Measurements from ENCODE around the gene PCED1B.
"Not testable (repeated sequence)": the region's sequence is repeated elsewhere in the genome, so short reads cannot be mapped to it uniquely, and the experiment has no call there.

PCED1B gene

GRCh38 chr12:47160316-47161244 lies 81.2 kb downstream of the PCED1B start:
- no peak for DNase-seq (ENCODE audit: extremely low read depth in 1 of 2, low read depth in 1 of 2)

DNA sequence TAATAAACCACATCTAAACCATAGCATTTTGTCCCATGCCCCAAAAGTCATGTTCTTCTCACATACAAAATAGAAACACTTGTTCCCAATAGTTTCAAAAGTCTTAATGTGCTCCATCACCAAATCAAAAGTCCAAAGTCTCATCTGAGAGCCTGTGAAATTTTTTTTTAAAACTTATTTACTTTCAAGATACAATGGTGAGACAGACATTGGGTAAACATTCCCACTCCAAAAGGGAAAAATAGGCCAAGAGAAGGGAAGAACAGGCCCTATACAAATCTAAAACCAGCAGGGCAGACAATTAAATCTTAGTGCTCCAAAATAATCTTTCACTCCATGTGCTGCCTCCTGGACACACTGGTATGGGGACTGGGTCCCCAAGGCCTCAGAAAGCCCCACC lies 84.7 kb downstream of the PCED1B start:
- DNase-seq (ENCODE audit: extremely low read depth in 1 of 2, low read depth in 1 of 2), result no peak

GRCh38 chr12:47164724-47165439 lies 85.5 kb downstream of the PCED1B start:
- DNase-seq (ENCODE audit: extremely low read depth in 1 of 2, low read depth in 1 of 2), result no peak

DNA sequence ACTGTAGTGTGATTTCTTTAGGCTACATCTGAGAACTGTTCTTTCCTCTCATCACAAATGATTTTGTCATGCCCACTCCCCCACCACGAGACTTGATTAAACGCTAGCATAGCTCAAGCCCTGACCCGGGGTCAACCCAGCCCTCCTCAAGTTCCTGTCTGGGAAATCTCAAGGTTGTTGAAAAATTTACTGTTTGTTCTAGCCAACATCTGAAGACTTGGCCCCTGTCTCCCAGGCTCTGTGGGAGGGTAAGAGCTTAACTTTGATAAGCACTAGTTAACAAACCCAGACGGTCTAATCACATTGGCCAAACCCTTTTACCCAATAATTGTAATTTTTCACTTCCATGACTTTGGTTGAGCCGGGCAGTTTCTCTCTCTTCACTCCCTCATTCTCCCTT lies 86.5 kb downstream of the PCED1B start:
- no peak for DNase-seq (ENCODE audit: extremely low read depth in 1 of 2, low read depth in 1 of 2)

DNA sequence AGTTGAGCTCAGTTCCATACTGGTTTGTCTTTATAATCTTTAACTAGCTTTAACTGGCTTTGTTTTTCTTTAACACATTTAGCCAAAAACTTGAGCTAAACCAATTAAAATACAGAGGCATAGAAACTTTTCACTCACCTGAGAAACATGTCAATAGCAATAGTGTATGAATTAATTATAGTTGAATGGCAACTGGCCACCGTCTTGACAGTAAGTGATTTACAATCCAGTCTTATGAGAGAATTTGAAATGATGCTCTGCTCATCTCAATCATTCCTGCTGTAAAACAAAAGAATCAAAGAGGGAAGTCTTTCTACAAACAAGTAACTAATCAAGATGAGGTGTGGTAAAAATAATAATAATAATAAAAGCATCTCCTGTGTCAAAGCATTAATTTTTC lies 86.9 kb downstream of the PCED1B start:
- DNase-seq (ENCODE audit: extremely low read depth in 1 of 2, low read depth in 1 of 2), result no peak

DNA sequence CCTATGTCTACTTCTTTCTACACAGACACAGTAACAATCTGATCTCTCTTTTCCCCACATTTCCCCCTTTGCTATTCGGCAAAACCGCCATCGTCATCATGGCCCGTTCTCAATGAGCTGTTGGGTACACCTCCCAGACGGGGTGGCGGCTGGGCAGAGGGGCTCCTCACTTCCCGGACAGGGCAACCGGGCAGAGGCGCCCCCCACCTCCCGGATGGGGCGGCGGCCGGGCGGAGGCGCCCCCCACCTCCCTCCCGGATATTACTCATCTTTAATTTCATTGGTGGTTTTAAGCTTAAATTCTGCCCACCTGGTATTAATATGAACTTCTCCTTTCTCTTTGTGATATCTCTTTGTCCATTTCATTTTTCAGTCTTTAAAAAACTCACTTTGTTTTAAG lies 90.9 kb downstream of the PCED1B start:
- not testable (repeated sequence) for DNase-seq (ENCODE audit: extremely low read depth in 1 of 2, low read depth in 1 of 2)

DNA sequence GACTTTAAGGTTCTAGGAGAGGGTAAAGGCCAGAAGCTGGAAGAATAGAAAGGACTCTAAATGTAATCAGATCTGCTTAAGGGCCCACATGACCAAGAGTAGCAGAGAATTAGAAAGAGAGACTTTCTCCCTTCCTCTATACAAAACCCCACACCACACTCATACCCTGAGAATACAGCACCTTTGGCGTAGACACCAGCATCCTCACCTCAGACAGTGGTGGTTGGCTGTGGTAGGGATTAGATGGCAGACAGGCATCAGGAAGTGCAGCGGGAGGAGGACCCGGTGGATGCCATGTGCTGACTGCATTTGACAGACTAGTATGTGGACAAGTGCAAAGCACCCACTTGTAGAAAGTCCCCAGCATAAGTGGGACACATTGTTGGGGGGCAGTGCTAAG lies 98.6 kb downstream of the PCED1B start:
- DNase-seq (ENCODE audit: extremely low read depth in 1 of 2, low read depth in 1 of 2), result no peak

GRCh38 chr12:47182164-47182938 lies 102.9 kb downstream of the PCED1B start:
- DNase-seq (ENCODE audit: extremely low read depth in 1 of 2, low read depth in 1 of 2), result not testable (repeated sequence)

DNA sequence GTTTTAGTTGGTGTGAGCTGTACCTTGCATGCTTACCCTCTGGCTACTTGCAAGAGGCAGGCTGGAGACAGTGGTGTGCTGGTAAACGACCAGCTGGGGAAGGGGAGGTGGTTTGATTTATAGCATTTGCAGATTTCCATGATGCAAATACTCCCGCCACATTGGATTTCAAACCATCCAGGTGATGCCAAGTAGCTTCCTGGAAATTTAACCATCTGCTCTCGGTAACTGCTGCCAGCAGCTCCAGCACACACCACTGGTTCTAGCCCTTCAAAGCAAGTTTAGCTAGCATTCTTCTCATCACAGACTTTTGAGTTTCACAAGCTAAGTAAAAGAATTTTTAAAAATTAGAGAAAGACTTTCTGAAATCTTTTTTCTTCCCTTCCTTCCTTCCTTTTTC lies 104.8 kb downstream of the PCED1B start:
- no peak for DNase-seq (ENCODE audit: extremely low read depth in 1 of 2, low read depth in 1 of 2)

GRCh38 chr12:47184813-47185212 lies 105.4 kb downstream of the PCED1B start:
- no peak for DNase-seq (ENCODE audit: extremely low read depth in 1 of 2, low read depth in 1 of 2)

- DNase-seq (ENCODE audit: extremely low read depth in 1 of 2, low read depth in 1 of 2), result no peak
Observed at GRCh38 chr12:47186246-47186645, 106.8 kb downstream of the PCED1B start.

- no peak for DNase-seq (ENCODE audit: extremely low read depth in 1 of 2, low read depth in 1 of 2)
Observed at GRCh38 chr12:47188576-47189441, 109.4 kb downstream of the PCED1B start.

DNA sequence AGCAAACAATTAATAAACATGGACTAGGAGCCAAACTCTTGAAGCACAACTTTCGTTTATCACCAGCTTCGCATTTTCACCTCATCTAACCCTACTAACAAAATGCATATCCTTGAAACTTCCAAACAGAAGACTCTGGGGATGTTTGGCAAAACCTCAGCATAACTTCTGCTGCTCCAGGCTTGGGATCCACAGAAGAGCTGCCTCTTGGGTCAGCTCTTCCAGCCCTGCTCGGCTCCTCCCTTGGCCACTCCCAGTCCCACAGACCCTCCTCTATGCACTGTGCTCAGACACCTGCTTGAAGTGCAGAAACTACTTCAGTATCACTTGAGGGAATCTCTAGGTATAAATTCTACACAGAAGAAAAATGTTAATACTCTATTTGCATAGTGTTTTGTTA lies 110.3 kb downstream of the PCED1B start:
- DNase-seq (ENCODE audit: extremely low read depth in 1 of 2, low read depth in 1 of 2), result no peak

GRCh38 chr12:47190271-47190750 lies 110.9 kb downstream of the PCED1B start:
- no peak for DNase-seq (ENCODE audit: extremely low read depth in 1 of 2, low read depth in 1 of 2)

DNA sequence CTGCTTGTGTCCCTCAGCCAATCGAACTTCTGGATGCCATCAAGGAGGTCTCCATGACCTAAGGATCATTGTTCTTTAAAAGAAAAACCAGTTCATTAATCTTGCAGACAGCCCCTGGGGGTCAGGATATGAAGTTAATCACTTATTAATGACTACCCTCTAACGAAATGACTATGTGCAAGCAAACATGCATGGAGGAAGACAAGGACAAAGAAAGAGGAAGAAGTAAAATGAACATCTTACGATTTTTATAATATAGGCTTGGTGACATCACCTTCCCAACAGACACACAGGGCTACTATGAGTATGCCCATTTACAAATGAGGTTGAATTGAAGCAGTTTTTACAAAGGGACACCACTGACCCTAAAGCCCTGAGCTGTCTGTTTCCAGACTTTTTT lies 111.5 kb downstream of the PCED1B start:
- DNase-seq (ENCODE audit: extremely low read depth in 1 of 2, low read depth in 1 of 2), result no peak

- no peak for DNase-seq (ENCODE audit: extremely low read depth in 1 of 2, low read depth in 1 of 2)
Observed at GRCh38 chr12:47192051-47192450, 112.6 kb downstream of the PCED1B start.

- no peak for DNase-seq (ENCODE audit: extremely low read depth in 1 of 2, low read depth in 1 of 2)
Observed at GRCh38 chr12:47193066-47193465, 113.6 kb downstream of the PCED1B start.

DNA sequence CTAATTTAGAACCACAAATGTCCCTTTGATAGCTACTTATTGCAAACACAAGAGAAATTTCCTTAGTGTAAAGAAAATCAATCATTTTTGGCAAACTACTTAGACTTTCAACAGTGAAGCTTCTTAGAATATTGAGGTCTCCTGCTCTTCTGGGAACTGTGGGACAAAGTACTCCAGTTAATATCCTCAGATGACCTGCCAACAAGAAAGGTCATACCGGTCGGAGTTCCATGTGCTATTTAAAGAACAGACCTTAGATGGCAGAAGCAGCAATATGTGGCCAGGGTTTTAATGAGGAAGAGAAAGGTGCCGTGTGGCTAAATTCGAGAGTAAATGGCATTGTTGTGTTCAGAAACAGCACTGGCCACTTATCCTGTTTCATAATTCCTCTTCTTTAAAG lies 115.1 kb downstream of the PCED1B start:
- DNase-seq (ENCODE audit: extremely low read depth in 1 of 2, low read depth in 1 of 2), result no peak

DNA sequence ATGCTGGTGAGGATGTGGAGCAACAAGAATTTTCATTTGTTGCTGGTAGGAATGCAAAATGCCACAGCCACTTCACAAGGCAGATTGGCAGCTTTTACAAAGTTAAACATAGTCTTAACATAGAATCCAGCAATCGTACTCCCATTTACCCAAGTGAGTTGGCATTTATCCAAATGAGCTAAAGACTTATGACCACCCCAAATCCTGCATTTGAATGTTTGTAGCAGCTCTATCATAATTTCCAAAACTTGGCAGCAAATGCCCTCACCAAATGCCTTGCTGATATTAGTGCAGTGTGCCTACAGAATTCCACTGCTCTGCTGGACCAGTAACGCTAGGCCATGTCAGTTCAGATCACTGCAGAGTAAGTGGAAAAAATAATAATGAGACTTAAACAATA lies 121.0 kb downstream of the PCED1B start:
- DNase-seq (ENCODE audit: extremely low read depth in 1 of 2, low read depth in 1 of 2), result no peak

DNA sequence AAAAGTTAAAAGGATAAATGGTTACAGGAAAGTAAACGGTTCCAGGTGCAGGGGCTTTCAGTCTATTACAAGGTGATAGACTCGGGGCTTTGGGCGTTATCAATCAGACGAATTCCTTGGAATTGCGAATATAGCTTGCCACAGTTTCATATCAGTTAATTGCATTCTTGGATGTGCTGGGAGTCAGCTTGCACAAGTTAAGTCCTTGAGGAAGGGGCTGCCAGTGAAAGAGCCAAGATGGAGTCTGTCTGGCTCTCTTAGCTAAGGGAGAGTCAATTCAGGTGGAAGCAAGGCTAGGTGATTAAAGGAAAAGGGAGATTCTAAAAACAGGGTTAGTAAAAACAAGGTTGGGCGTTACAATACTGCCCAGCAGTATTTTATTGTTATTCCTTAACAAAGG lies 121.8 kb downstream of the PCED1B start:
- not testable (repeated sequence) for DNase-seq (ENCODE audit: extremely low read depth in 1 of 2, low read depth in 1 of 2)
